Natural killer cell (primary cell): Measurements from ENCODE around the gene RNF126. TPM values are rescaled to one million over a fixed set of nuclear protein-coding genes. Genes with fewer than 3 reads are reported as not detected.
"Not testable (repeated sequence)": the region's sequence is repeated elsewhere in the genome, so short reads cannot be mapped to it uniquely, and the experiment has no call there.

Source experiments
- ATAC-seq, 3 donors: fragments of 150-1000 bp in 2 of 3; fragments of 200-7000 bp in 1 of 3; cut with Tn5 transposase; 1 replicate in 1 of 3; 2 replicates in 2 of 3; pipeline ENCODE4 v1.10.0; 2021; ENCODE audit warnings: mild to moderate bottlenecking in 2 of 3, moderate library complexity in 2 of 3
- DNase-seq, 2 donors: peaks; one replicate each; pipeline versions ENCODE4 v3.0.0 to v3.0.0-alpha.2; 2013 to 2021; ENCODE audit warnings: mixed read lengths in 1 of 2
- H3K27ac ChIP-seq: one replicate; pipeline ENCODE4 v1.5.1; 2013; ENCODE audit warnings: mild to moderate bottlenecking, low read length
- H3K27me3 ChIP-seq: one replicate; pipeline ENCODE4 v1.6.1; 2013; ENCODE audit warnings: low read length; ENCODE audit not compliant: control insufficient read depth, insufficient read depth
- H3K36me3 ChIP-seq: one replicate; pipeline ENCODE4 v1.6.1; 2013; ENCODE audit warnings: low read length; ENCODE audit not compliant: control insufficient read depth, insufficient read depth
- H3K4me1 ChIP-seq: one replicate; pipeline ENCODE4 v1.6.1; 2013; ENCODE audit warnings: low read length; ENCODE audit not compliant: control insufficient read depth, insufficient read depth
- H3K4me3 ChIP-seq: one replicate; pipeline ENCODE4 v1.5.1; 2013; ENCODE audit warnings: low read length
- H3K9me3 ChIP-seq: one replicate; pipeline ENCODE4 v1.6.1; 2013; ENCODE audit warnings: low read length; ENCODE audit not compliant: control insufficient read depth, insufficient read depth
- H3K27ac Mint-ChIP-seq, 2 donors: one replicate each; pipeline ENCODE4 v1.8.0; 2022; ENCODE audit warnings: mild to moderate bottlenecking in 2 of 2, mixed read lengths in 2 of 2, moderate library complexity in 1 of 2
- H3K27me3 Mint-ChIP-seq, 2 donors: one replicate each; pipeline ENCODE4 v1.8.0; 2022; ENCODE audit warnings: low read depth in 2 of 2, mixed read lengths in 2 of 2
- H3K36me3 Mint-ChIP-seq: one replicate; pipeline ENCODE4 v1.8.0; 2022; ENCODE audit warnings: mixed read lengths
- H3K4me1 Mint-ChIP-seq, 2 donors: one replicate each; pipeline ENCODE4 v1.8.0; 2022; ENCODE audit warnings: mixed read lengths in 2 of 2
- H3K4me3 Mint-ChIP-seq: one replicate; pipeline ENCODE4 v1.8.0; 2022; ENCODE audit warnings: mild to moderate bottlenecking, moderate library complexity, mixed read lengths
- H3K9me3 Mint-ChIP-seq, 2 donors: one replicate each; pipeline ENCODE4 v1.8.0; 2022; ENCODE audit warnings: mixed read lengths in 2 of 2
- CTCF ChIP-seq: fragments of 200-600 bp; IDR thresholded peaks from one replicate; pipeline ENCODE4 v1.8.0; 2022; ENCODE audit warnings: antibody characterized with exemption
- WGBS: methylation state at CpG from one replicate; pipeline ENCODE4 v1.1.7; 2013; ENCODE audit warnings: missing lambda C conversion rate; ENCODE audit not compliant: insufficient coverage; 5-methylcytosine and 5-hydroxymethylcytosine counted together
- intact Hi-C: fragments of 100-400 bp; cut with micrococcal nuclease; formaldehyde crosslinking; loops from one replicate; pipeline ENCODE4 v1.14.2; 2022
- total RNA-seq, 4 donors: library from RNA; stranded (reverse); fragments of 120-200 nt in 1 of 4; gene quantifications; one replicate each; pipeline versions ENCODE4 v1.2.3 to v1.2.4, GENCODE V29; 2013 to 2022

Gene RNF126
- total RNA-seq, 3 donors from 2014 or later (not counting 1 experiment from before 2014, with no cell fraction given): 119 to 149 (median 146) TPM

- Histone ChIP-seq H3K4me1 (peaks cover 45% of the 10 kb centered on the region), H3K4me3 (no peak overlapping the region), H3K27me3 (no peaks in the 10 kb centered on the region), H3K36me3 (no peaks in the 10 kb centered on the region), H3K9me3 (no peaks in the 10 kb centered on the region), H3K27ac (no peak overlapping the region)
- Mint-ChIP-seq H3K9me3 (peaks cover 0 to 1% of the 10 kb centered on the region in 2 donors), H3K36me3 (no peaks in the 10 kb centered on the region), H3K4me3 (no peak overlapping the region), H3K27me3 (no peaks in the 10 kb centered on the region), H3K27ac (no peak overlapping the region), H3K4me1 (peaks cover 12 to 16% of the 10 kb centered on the region in 2 donors)
- intact Hi-C loops: no loop called here
- WGBS: 88% methylated on average over 30 of the region's 30 CpGs
- DNase-seq: no peak
- TF ChIP-seq CTCF: no peak
- ATAC-seq: no peak
These were observed 55.5 kb downstream of the RNF126 start for GRCh38 chr19:607301-608154.

GRCh38 chr19:605061-605971, 57.7 kb downstream of the RNF126 start:
- intact Hi-C loops, H3K4me1 Mint-ChIP-seq, H3K27me3 Mint-ChIP-seq, H3K36me3 ChIP-seq, H3K9me3 ChIP-seq, H3K27ac ChIP-seq, H3K27me3 ChIP-seq, H3K27ac Mint-ChIP-seq, H3K36me3 Mint-ChIP-seq, DNase-seq, H3K9me3 Mint-ChIP-seq, ATAC-seq: not testable (repeated sequence)
- H3K4me1 ChIP-seq: peaks cover 26% of the 10 kb centered on the region
- H3K4me3 Mint-ChIP-seq: peak overlapping the region; percentile 53
- peak overlapping the region; percentile 23 for H3K4me3 ChIP-seq
- 60% methylated on average over 15 of the region's 34 CpGs for WGBS

- DNase-seq: peak in 1 of 2 donors; percentile 56
- Mint-ChIP-seq H3K27me3 (no peaks in the 10 kb centered on the region), H3K36me3 (no peaks in the 10 kb centered on the region), H3K27ac (no peak overlapping the region), H3K4me1 (no peaks in the 10 kb centered on the region), H3K4me3 (no peak overlapping the region), H3K9me3 (peaks cover 0 to 3% of the 10 kb centered on the region in 2 donors)
- 85% methylated on average over 11 of the region's 11 CpGs for WGBS
- peaks cover 17% of the 10 kb centered on the region for H3K4me1 ChIP-seq
- H3K9me3 ChIP-seq: no peaks in the 10 kb centered on the region
- H3K36me3 ChIP-seq: no peaks in the 10 kb centered on the region
- no peaks in the 10 kb centered on the region for H3K27me3 ChIP-seq
- intact Hi-C loops: no loop called here
- no peak overlapping the region for H3K4me3 ChIP-seq
- H3K27ac ChIP-seq: no peak overlapping the region
- ATAC-seq: peak; percentile 44 to 73 (median 70)
- TF ChIP-seq CTCF: no peak
These were observed 58.7 kb downstream of the RNF126 start for GRCh38 chr19:604355-604754.

GRCh38 chr19:603779-604178, 59.2 kb downstream of the RNF126 start:
- H3K4me3 Mint-ChIP-seq, H3K27ac ChIP-seq, H3K27ac Mint-ChIP-seq, intact Hi-C loops, H3K36me3 Mint-ChIP-seq, H3K36me3 ChIP-seq, DNase-seq, H3K27me3 ChIP-seq, H3K9me3 ChIP-seq, H3K27me3 Mint-ChIP-seq, H3K4me1 Mint-ChIP-seq, H3K4me3 ChIP-seq, H3K9me3 Mint-ChIP-seq: not testable (repeated sequence)
- WGBS: 93% methylated on average over 20 of the region's 20 CpGs
- peak; percentile 56 to 75 (median 74) for ATAC-seq
- H3K4me1 ChIP-seq: peaks cover 11% of the 10 kb centered on the region

- H3K4me1 Mint-ChIP-seq, H3K4me3 Mint-ChIP-seq, intact Hi-C loops, H3K27me3 Mint-ChIP-seq, H3K27ac ChIP-seq, H3K9me3 Mint-ChIP-seq, H3K27ac Mint-ChIP-seq, DNase-seq, H3K4me3 ChIP-seq, H3K36me3 ChIP-seq, H3K27me3 ChIP-seq, ATAC-seq, H3K4me1 ChIP-seq, H3K9me3 ChIP-seq, H3K36me3 Mint-ChIP-seq: not testable (repeated sequence)
- WGBS: 89% methylated on average over 13 of the region's 13 CpGs
These were observed 59.7 kb downstream of the RNF126 start for GRCh38 chr19:603302-603639.
